Activated CD4-positive, alpha-beta T cell treated with anti-CD3 and anti-CD28 coated beads, Interleukin-10, Interleukin-2, amounts not matched to agents 100 ng/mL and 50 ng/mL, durations not matched to agents 16 hours and 8 hours (primary cell): Measurements from ENCODE around the gene HOGA1.

Experiments
- DNase-seq: peaks from one replicate; pipeline ENCODE4 v3.0.0-alpha.2; 2020

Gene HOGA1

GRCh38 chr10:97651773-97652172, 67.6 kb downstream of the HOGA1 start:
- DNase-seq = no peak

- no peak for DNase-seq
These were observed 72.6 kb downstream of the HOGA1 start for GRCh38 chr10:97656777-97657176.

GRCh38 chr10:97659589-97659988, 75.4 kb downstream of the HOGA1 start:
- no peak for DNase-seq
